Esophagus mucosa (tissue), 1 donor: ENCODE data around the gene SLC8B1. TPM values are rescaled to one million over a fixed set of nuclear protein-coding genes. Genes with fewer than 3 reads are reported as not detected.

Experiments used
- ATAC-seq: fragments of 200-7000 bp; cut with Tn5 transposase; one replicate; pipeline ENCODE4 v1.9.1; 2020
- total RNA-seq: library from RNA; stranded (reverse); gene quantifications from one replicate; pipeline ENCODE4 v1.2.4, GENCODE V29; 2023
- donor health status: DM: yes; HTN: yes; CAD: no.

Gene SLC8B1
- total RNA-seq, 1 donor from 2014 or later: 16.8 TPM

GRCh38 chr12:113268136-113268535 lies 66.8 kb downstream of the SLC8B1 start:
- ATAC-seq: no peak

DNA sequence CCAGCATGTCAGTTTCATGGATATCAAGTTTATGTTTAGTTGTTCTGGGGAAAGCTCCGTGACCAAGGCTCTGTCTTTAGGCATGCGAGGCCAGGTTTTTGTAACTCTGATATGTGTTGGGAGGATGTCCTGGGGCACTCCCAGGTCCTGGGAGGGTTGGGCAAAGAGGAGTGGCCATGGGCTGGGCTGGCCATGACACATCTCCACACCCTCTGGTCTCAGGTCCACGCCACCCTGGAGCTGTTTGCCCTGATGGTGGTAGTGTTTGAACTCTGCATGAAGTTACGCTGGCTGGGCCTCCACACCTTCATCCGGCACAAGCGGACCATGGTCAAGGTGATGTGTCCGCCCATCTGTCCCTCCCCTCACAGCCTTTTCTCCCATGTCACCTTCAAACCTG lies 67.3 kb downstream of the SLC8B1 start:
- ATAC-seq: peak; percentile 92

DNA sequence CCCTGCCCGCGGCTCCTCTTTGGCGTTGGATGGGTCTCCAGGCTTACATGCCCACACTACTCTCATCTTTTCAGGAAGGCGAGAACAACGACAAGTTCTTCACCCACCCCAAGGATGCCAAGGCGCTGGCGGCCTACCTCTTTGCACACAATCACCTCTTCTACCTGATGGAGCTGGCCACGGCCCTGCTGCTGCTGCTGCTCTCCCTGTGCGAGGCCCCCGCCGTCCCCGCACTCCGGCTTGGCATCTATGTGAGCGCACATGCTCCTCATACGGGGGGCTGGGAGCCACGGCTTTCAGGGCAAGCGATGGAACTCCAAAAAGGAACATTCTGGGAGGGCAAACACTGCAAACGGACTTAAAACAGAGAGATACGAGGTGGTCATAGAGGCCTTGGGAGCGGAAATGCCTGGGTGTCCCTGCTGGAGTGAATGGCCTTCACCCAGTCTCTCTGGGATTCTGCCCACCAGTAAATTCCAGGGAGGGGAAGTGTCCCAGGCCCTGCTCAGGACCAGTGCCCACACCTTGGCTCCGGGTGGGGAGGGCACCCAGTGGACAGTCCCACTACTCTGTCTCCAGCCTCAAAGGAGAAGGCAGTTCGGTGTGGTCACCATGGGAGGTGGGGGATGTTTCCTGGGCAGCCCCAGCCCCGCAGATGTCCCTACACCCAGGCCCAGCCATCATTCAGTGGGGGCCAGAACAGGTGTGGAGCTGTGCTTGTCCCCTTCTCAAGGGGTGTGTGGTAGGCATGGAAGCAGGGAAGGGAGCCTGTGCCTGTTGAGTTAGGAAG lies 68.6 kb downstream of the SLC8B1 start:
- no peak for ATAC-seq

GRCh38 chr12:113263431-113263963 lies 71.4 kb downstream of the SLC8B1 start:
- ATAC-seq: no peak

DNA sequence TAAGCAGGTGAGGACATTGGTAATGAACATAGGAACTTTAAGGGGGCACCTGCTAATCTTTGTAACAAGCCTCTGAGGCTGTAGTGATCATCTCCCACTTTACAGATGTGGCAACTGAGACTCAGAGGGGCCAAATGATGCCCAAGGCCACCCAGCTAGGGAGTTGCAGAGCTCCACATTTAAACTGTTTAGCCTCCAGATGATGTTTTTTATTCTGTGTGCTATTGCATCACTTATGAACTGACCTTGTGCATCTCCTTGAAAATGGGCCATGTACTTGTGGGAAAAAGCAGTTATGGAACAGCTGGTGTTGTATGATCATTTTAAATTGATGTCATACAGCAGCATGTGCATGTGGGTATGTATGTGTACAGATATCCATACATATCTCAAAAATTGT lies 72.2 kb downstream of the SLC8B1 start:
- ATAC-seq: no peak

DNA sequence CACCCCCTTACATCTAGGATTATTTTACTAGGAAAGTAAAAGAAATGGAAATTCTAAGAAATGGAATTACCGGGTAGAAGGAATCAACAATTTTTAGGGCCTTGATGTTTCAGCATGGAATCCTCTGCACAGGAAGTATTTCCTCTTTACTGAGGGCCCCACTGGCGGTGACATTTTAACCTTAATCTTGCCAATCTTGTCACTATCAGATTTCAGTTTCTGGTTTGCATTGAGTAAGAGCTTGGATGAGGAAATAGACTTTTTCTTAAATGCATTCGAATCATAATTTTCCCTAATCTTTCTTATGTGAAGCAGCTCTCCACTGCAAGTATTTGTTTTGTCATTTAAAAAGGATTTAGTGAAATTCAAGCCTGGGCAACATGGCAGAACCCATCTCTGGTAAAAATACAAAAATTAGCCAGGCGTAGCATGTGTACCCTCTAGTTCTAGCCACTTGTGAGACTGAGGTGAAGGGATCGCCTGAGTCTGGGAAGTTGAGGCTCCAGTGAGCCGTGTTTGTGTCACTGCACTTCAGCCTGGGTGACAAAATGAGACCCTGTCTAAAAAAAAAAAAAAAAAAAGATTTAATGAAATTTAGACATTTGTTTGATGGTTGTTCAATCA lies 73.0 kb downstream of the SLC8B1 start:
- ATAC-seq: no peak

GRCh38 chr12:113260636-113261300 lies 74.1 kb downstream of the SLC8B1 start:
- no peak for ATAC-seq

DNA sequence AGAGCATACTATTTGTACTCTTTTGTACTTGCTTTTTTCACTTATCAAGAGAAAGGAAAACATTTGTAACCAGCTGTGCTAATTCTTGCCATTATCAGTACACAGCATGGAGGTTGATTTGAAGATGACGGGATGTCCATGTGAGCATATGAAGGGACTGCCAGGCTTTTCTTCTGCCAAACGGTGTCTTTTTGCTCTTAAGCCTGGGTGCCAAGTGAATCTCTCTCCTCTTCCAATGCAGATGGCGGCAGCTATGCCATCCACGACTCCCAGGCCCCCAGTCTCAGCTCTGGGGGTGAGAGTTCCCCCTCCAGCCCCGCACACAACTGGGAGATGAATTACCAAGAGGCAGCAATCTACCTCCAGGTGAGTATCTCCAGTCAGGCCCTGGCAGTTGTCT lies 74.8 kb downstream of the SLC8B1 start:
- no peak for ATAC-seq

- no peak for ATAC-seq
Observed at GRCh38 chr12:113257564-113257963, 77.3 kb downstream of the SLC8B1 start.

GRCh38 chr12:113254298-113254697 lies 80.6 kb downstream of the SLC8B1 start:
- no peak for ATAC-seq

DNA sequence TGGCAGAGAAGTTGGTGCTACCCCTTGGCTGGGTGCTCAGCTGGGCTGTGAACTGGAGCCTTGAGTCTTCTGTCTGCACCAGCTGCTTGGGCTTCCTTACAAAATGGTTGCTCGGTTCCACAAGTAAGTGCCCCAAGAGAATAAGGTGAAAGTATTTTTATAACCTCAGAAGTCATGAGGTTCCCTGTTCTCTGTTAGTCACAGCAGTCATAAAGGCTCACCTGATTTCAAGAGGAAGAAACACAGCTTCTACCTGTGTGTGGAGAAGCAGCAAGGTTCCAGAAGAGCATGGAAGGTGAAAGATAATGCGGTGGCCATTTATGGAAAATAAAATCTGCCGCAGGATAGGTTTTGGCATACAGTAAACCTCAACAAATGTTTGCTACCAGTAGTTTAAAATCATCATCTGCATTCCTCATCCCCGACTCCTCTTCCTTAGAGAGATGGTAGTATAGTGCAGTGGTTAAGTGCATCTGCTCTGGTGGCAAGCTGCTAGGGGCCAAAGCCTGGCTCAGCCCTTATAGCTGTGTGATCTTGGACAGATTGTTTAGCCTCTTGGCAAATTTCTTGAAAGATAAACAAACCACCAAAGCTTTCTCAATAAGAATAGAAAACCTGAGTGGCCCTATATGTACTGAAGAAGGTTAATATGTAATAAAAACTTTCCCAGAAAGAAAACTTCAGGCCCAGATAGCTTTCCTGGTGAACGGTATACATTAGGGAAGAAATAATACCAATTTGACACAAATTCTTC lies 81.2 kb downstream of the SLC8B1 start:
- no peak for ATAC-seq

- ATAC-seq: no peak
Observed at GRCh38 chr12:113252494-113252893, 82.4 kb downstream of the SLC8B1 start.

DNA sequence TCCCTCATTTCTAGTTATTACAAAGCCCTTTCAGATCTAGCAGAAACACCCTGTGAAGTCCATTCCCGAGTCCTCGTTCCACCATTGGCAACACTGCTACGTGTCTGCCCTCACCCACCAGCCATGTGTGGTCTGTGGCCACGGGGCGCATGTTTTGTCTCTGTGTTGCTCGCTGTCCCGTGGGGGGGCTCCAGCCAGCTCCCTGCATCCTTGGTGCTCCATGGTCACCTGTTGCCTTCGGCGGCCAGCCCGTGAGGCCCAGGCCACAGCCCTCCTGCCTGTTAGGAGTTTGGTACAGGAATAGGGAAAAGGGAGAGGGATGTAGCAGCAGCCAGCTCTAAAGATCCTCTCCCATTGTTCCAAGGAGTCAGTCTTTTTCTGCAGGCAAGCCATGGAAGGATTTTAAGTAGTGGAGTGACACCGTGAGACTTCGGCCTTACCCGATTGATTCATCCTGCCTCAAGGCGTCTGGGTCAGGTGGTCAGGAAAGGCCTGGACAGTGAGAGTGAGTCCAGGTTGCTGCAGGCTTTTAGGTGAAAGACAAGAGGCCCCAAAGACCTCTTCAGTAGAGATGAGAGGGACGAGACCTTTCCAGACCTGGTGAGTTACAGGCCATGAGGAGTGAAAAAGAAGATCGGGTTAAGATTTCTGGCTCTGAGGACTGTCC lies 83.4 kb downstream of the SLC8B1 start:
- no peak for ATAC-seq

- ATAC-seq: no peak
Observed at GRCh38 chr12:113250045-113250444, 84.9 kb downstream of the SLC8B1 start.

GRCh38 chr12:113249546-113249945 lies 85.4 kb downstream of the SLC8B1 start:
- ATAC-seq: no peak

DNA sequence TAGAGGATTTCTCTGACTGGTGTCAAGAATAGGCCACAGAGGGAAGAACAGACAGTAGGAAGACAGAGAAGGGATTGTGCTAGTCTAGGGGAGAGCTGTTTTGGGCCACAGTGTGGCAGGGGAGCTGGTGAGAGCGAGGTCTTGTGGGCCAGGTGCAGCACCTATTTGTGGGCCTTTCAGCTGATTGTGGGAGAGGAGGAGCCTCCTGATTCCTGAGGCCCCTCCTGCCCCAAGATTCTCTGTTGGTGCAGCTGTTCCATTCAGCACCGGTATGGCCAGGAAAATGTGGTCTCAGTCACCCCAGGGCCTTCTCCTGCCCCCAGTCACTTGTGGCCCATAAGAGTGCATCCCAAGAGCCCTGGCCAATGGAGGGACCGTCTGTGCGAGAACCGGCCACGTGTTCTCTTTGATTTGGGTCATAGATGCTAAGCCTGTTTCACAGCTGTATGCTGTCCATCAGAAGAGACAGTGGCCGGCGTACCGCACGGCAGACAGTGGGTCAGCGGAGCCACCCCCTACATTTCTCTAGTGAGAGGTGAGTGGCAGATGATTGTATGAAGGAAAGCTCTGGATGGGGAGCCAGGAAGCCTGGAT lies 86.0 kb downstream of the SLC8B1 start:
- ATAC-seq: no peak

Other genes with a start within 250 kb of the SLC8B1 start
- 53.1 TPM for gene RASAL1, start 199.3 kb downstream of the SLC8B1 start, total RNA-seq
- gene CFAP73, start 185.4 kb downstream of the SLC8B1 start, total RNA-seq: 0.20 TPM
- gene DDX54, start 149.6 kb downstream of the SLC8B1 start, total RNA-seq: 46.6 TPM
- gene RITA1, start 149.4 kb downstream of the SLC8B1 start, total RNA-seq: 11.0 TPM
- gene TPCN1, start 113.6 kb downstream of the SLC8B1 start, total RNA-seq: 35.2 TPM
- 14.1 TPM for gene PLBD2, start 23.5 kb upstream of the SLC8B1 start, total RNA-seq
- gene SDS, start 68.8 kb upstream of the SLC8B1 start, total RNA-seq: 0.20 TPM
- gene SDSL, start 87.3 kb upstream of the SLC8B1 start, total RNA-seq: 2.3 TPM
- gene LHX5, start 136.8 kb upstream of the SLC8B1 start, total RNA-seq: not detected